CD4-positive, alpha-beta T cell (primary cell): Measurements from ENCODE around the gene DOCK4. TPM values are rescaled to one million over a fixed set of nuclear protein-coding genes. Genes with fewer than 3 reads are reported as not detected.

Experiments used
- ATAC-seq: fragments of 200-7000 bp; cut with Tn5 transposase; one replicate; pipeline ENCODE4 v1.10.0; 2022; ENCODE audit warnings: mild to moderate bottlenecking; ENCODE audit not compliant: poor library complexity
- CTCF ChIA-PET: fragments of 350-600 bp; sonication (Branson Sonifier 250); formaldehyde crosslinking; loops from one replicate; lab custom pipeline; 2021; ENCODE audit warnings: antibody characterized with exemption, inconsistent platforms; lab: Charles Lee
- POLR2A ChIA-PET: fragments of 350-600 bp; sonication (Branson Sonifier 250); formaldehyde crosslinking; loops from one replicate; lab custom pipeline; 2021; ENCODE audit warnings: antibody characterized with exemption, inconsistent platforms; lab: Charles Lee
- DNase-seq, 14 experiments: peaks; one replicate each; pipeline ENCODE4 v3.0.0-alpha.2; 2013 to 2020; ENCODE audit warnings: mixed read lengths in 2 of 14
- H3K27ac ChIP-seq, 2 donors: one replicate each; pipeline versions ENCODE4 v1.5.1 to v1.7.0; 2013; ENCODE audit warnings: low read length in 2 of 2, low read depth in 1 of 2, mild to moderate bottlenecking in 1 of 2
- H3K27me3 ChIP-seq, 2 experiments: 1 replicate in 1 of 2; 2 replicates in 1 of 2; pipeline versions ENCODE4 v1.6.1 to v1.7.0; 2013; ENCODE audit warnings: low read length in 2 of 2, control low read depth in 1 of 2, mild to moderate bottlenecking in 1 of 2, moderate library complexity in 1 of 2; ENCODE audit not compliant: insufficient read depth in 2 of 2, control insufficient read depth in 1 of 2
- H3K36me3 ChIP-seq: one replicate; pipeline ENCODE4 v1.6.1; 2013; ENCODE audit warnings: low read length, control low read depth; ENCODE audit not compliant: insufficient read depth
- H3K4me1 ChIP-seq: one replicate; pipeline ENCODE4 v1.6.1; 2013; ENCODE audit warnings: low read length, control low read depth; ENCODE audit not compliant: insufficient read depth
- H3K4me3 ChIP-seq: one replicate; pipeline ENCODE4 v1.5.1; 2013; ENCODE audit warnings: mild to moderate bottlenecking, low read length, moderate library complexity
- H3K9me3 ChIP-seq, 2 experiments: 1 replicate in 1 of 2; 2 replicates in 1 of 2; pipeline versions ENCODE4 v1.6.1 to v1.7.0; 2013; ENCODE audit warnings: low read length in 2 of 2, mild to moderate bottlenecking in 2 of 2, control low read depth in 1 of 2, moderate library complexity in 1 of 2; ENCODE audit not compliant: control insufficient read depth in 1 of 2, insufficient read depth in 1 of 2
- H3K27ac Mint-ChIP-seq: one replicate; pipeline ENCODE4 v1.8.0; 2020; ENCODE audit warnings: mixed read lengths
- H3K27me3 Mint-ChIP-seq: one replicate; pipeline ENCODE4 v1.8.0; 2021; ENCODE audit warnings: mixed read lengths
- H3K36me3 Mint-ChIP-seq: one replicate; pipeline ENCODE4 v1.8.0; 2021; ENCODE audit warnings: low read depth, mixed read lengths
- H3K4me1 Mint-ChIP-seq: one replicate; pipeline ENCODE4 v1.8.0; 2021; ENCODE audit warnings: low read depth, mixed read lengths
- H3K4me3 Mint-ChIP-seq: one replicate; pipeline ENCODE4 v1.8.0; 2020; ENCODE audit warnings: mild to moderate bottlenecking, mixed read lengths
- H3K9me3 Mint-ChIP-seq: one replicate; pipeline ENCODE4 v1.8.0; 2020; ENCODE audit warnings: mixed read lengths
- intact Hi-C, 2 experiments: fragments of 100-400 bp; cut with DNase I in 1 of 2; cut with micrococcal nuclease in 1 of 2; formaldehyde crosslinking; loops; one replicate each; pipeline versions ENCODE4 v1.15.1 to v1.9.0; 2023 to 2025; cut with DNase I, micrococcal nuclease
- total RNA-seq, 174 experiments: library from RNA in 2 of 174; stranded (reverse) in 2 of 174; gene quantifications; one replicate each; pipeline ENCODE4 v1.2.3 and lab custom pipeline; 2021 to 2026
- TF ChIP-seq, protein P1 (sequence below): fragments of 200-600 bp; IDR thresholded peaks from one replicate; pipeline ENCODE4 v1.8.0; 2022; ENCODE audit warnings: antibody characterized with exemption, mild to moderate bottlenecking

The DOCK4 gene
- total RNA-seq, 2 experiments from 2014 or later = 0.31 to 0.38 TPM

DNA sequence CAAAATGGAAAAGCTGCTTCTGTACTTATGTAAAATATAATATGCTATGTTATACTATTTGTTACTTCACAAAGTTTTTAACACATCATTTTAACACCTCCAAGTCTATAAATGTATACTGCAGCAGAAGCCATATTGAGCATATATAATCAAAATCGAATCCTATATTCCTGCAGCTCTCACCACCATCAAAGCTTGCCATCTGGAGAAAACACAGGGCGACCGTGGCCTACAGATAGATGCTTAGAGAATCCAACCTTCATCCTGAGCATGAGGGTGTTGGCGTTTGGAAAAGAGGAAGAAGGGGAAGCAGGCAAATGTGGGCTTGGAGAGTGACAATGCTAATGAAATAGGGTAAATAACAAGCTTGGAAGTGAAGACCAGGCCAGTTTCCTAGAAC is 385.2 kb downstream of the DOCK4 start:
- ATAC-seq = no peak
- H3K4me1 ChIP-seq = no peaks in the 10 kb centered on the region
- ChIA-PET POLR2A (no interaction called here), CTCF (no interaction called here)
- intact Hi-C loops = no loop called here
- H3K4me1 Mint-ChIP-seq = no peaks in the 10 kb centered on the region
- H3K9me3 ChIP-seq = no peaks in the 10 kb centered on the region
- DNase-seq = no peak
- no peak overlapping the region for H3K4me3 ChIP-seq
- H3K27ac Mint-ChIP-seq = no peak overlapping the region
- no peaks in the 10 kb centered on the region for H3K36me3 Mint-ChIP-seq
- no peak overlapping the region for H3K27ac ChIP-seq
- no peak overlapping the region for H3K4me3 Mint-ChIP-seq
- H3K9me3 Mint-ChIP-seq = no peaks in the 10 kb centered on the region
- TF ChIP-seq, protein P1, sequence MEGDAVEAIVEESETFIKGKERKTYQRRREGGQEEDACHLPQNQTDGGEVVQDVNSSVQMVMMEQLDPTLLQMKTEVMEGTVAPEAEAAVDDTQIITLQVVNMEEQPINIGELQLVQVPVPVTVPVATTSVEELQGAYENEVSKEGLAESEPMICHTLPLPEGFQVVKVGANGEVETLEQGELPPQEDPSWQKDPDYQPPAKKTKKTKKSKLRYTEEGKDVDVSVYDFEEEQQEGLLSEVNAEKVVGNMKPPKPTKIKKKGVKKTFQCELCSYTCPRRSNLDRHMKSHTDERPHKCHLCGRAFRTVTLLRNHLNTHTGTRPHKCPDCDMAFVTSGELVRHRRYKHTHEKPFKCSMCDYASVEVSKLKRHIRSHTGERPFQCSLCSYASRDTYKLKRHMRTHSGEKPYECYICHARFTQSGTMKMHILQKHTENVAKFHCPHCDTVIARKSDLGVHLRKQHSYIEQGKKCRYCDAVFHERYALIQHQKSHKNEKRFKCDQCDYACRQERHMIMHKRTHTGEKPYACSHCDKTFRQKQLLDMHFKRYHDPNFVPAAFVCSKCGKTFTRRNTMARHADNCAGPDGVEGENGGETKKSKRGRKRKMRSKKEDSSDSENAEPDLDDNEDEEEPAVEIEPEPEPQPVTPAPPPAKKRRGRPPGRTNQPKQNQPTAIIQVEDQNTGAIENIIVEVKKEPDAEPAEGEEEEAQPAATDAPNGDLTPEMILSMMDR = no peak
- H3K36me3 ChIP-seq = no peaks in the 10 kb centered on the region
- H3K27me3 Mint-ChIP-seq = no peaks in the 10 kb centered on the region
- no peaks in the 10 kb centered on the region for H3K27me3 ChIP-seq

DNA sequence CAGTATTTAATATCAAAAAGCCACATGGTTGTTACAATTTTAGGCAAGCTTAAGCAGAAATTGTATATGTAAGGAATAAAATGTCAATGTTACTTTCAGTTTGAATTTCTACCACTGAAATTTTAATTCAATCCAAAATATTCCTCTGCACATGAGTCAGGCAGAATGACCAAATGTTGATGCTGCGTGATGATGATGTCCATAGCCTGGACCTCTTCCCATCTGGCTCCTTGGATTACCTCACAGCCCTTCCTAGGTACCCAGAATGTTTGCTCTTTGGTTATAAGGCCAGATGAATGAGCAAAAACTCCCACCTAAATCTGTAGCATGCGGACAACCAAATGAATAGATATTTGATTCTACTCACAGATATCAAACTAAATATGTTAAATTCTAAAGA is 385.6 kb downstream of the DOCK4 start:
- ATAC-seq (no peak), DNase-seq (no peak)
- TF ChIP-seq, protein P1 = no peak
- Mint-ChIP-seq H3K4me3 (no peak overlapping the region), H3K27me3 (no peaks in the 10 kb centered on the region), H3K27ac (no peak overlapping the region), H3K9me3 (no peaks in the 10 kb centered on the region), H3K4me1 (no peaks in the 10 kb centered on the region), H3K36me3 (no peaks in the 10 kb centered on the region)
- CTCF ChIA-PET = no interaction called here
- no peaks in the 10 kb centered on the region for H3K4me1 ChIP-seq
- no peaks in the 10 kb centered on the region for H3K27me3 ChIP-seq
- no peak overlapping the region for H3K4me3 ChIP-seq
- H3K27ac ChIP-seq = no peak overlapping the region
- intact Hi-C loops = no loop called here
- H3K9me3 ChIP-seq = no peaks in the 10 kb centered on the region
- POLR2A ChIA-PET = no interaction called here
- no peaks in the 10 kb centered on the region for H3K36me3 ChIP-seq

DNA sequence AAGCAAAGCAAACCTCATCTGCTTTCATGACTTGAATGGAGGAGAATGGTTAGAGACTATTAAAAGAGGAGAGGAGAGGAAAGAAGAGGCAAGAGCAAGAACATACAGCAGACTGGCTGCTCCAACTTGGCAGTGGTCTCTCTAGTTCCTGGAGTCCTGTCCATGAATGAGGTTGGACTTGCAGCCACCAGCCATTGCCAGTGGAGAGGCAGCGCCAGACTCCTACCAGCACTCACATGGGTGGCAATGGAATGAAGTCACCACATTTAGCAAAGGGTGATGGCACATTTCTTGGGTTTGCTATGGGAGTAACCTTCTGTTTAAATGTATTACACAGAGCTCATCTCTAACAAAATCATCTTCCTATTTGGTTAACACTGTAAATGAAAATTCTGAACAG is 386.1 kb downstream of the DOCK4 start:
- Mint-ChIP-seq H3K4me1 (no peaks in the 10 kb centered on the region), H3K4me3 (no peak overlapping the region), H3K9me3 (no peaks in the 10 kb centered on the region), H3K27me3 (no peaks in the 10 kb centered on the region), H3K27ac (no peak overlapping the region), H3K36me3 (no peaks in the 10 kb centered on the region)
- DNase-seq (no peak), ATAC-seq (no peak)
- Histone ChIP-seq H3K27me3 (no peaks in the 10 kb centered on the region), H3K36me3 (no peaks in the 10 kb centered on the region), H3K4me3 (no peak overlapping the region), H3K27ac (no peak overlapping the region), H3K4me1 (no peaks in the 10 kb centered on the region), H3K9me3 (no peaks in the 10 kb centered on the region)
- ChIA-PET CTCF (no interaction called here), POLR2A (no interaction called here)
- intact Hi-C loops = no loop called here
- TF ChIP-seq, protein P1 = no peak
